Measurements from ENCODE around the gene CTRL. TPM values are rescaled to one million over a fixed set of nuclear protein-coding genes. Genes with fewer than 3 reads are reported as not detected.

The CTRL gene
- total RNA-seq, 2 experiments from 2014 or later, result 4.0 to 5.9 TPM

DNA sequence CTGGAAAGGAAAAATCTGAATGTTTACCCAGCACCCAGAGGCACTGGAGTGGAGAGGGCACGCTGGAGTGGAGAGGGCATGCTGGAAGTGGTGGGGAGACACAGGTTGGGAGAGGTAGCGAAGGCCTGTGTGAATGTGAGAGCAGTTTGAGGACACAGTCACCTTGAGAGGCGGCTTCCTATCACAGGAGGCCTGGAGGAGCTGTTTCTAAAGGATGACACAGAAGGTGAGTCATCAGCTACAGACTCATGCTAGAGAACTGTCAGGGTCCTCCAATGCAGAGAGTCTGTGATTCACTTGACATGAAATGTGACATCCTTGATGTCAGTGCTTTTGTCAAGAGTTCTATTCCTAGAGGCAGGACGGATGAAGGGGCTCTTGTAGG lies 13.8 kb downstream of the CTRL start:
- Histone ChIP-seq H3K4me3 (ENCODE audit: low read depth, low read length, poor library complexity, severe bottlenecking) (no peak overlapping the region), H3K4me2 (ENCODE audit: low read length) (no peak overlapping the region), H4K20me1 (ENCODE audit: insufficient read depth, low read length) (no peaks in the 10 kb centered on the region; the same call in 1 of the 2 replicates), H2AFZ (ENCODE audit: low read length) (no peak overlapping the region), H3K4me1 (ENCODE audit: insufficient read depth, low read length, poor library complexity, severe bottlenecking) (no peaks in the 10 kb centered on the region), H3K9me2 (ENCODE audit: insufficient read depth, low read length) (no peaks in the 10 kb centered on the region), H3K36me3 (ENCODE audit: insufficient read depth, low read length) (peaks cover 5% of the 10 kb centered on the region; the same call in 1 of the 2 replicates), H3K27ac (ENCODE audit: low read depth, low read length, poor library complexity, severe bottlenecking) (no peak overlapping the region), H3K79me2 (ENCODE audit: insufficient read depth, low read depth, low read length) (no peaks in the 10 kb centered on the region), H3K9me3 (ENCODE audit: low read length) (no peaks in the 10 kb centered on the region)
- DNase-seq (ENCODE audit: low spot score), result no peak
- no TSS peak for BruUV-seq (replicated peaks)
- ChIA-PET CTCF (ENCODE audit: unreplicated experiment) (no interaction called here), POLR2A (no interaction called here)
- intact Hi-C loops (cut with micrococcal nuclease; ENCODE audit: unreplicated experiment), result no loop called here
- TF ChIP-seq, protein P1, sequence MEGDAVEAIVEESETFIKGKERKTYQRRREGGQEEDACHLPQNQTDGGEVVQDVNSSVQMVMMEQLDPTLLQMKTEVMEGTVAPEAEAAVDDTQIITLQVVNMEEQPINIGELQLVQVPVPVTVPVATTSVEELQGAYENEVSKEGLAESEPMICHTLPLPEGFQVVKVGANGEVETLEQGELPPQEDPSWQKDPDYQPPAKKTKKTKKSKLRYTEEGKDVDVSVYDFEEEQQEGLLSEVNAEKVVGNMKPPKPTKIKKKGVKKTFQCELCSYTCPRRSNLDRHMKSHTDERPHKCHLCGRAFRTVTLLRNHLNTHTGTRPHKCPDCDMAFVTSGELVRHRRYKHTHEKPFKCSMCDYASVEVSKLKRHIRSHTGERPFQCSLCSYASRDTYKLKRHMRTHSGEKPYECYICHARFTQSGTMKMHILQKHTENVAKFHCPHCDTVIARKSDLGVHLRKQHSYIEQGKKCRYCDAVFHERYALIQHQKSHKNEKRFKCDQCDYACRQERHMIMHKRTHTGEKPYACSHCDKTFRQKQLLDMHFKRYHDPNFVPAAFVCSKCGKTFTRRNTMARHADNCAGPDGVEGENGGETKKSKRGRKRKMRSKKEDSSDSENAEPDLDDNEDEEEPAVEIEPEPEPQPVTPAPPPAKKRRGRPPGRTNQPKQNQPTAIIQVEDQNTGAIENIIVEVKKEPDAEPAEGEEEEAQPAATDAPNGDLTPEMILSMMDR (conservative IDR thresholded peaks at IDR 0.05; ENCODE audit: low read length), result no peak
- TF ChIP-seq EZH2phosphoT487 (IDR thresholded peaks at IDR 0.05; ENCODE audit: borderline replicate concordance, low read depth, low read length), result no peak

GRCh38 chr16:67917140-67917851 lies 14.4 kb downstream of the CTRL start:
- DNase-seq (ENCODE audit: low spot score), result no peak
- BruUV-seq (replicated peaks), result no TSS peak
- peaks cover 5% of the 10 kb centered on the region; the same call in 1 of the 2 replicates for H3K36me3 ChIP-seq (ENCODE audit: insufficient read depth, low read length)
- no peak for TF ChIP-seq EZH2phosphoT487 (IDR thresholded peaks at IDR 0.05; ENCODE audit: borderline replicate concordance, low read depth, low read length)
- TF ChIP-seq, protein P1 (conservative IDR thresholded peaks at IDR 0.05; ENCODE audit: low read length), result no peak
- ChIA-PET POLR2A (no interaction called here), CTCF (ENCODE audit: unreplicated experiment) (no interaction called here)
- H3K9me2 ChIP-seq (ENCODE audit: insufficient read depth, low read length), result no peaks in the 10 kb centered on the region
- no peak overlapping the region for H3K4me2 ChIP-seq (ENCODE audit: low read length)
- intact Hi-C loops (cut with micrococcal nuclease; ENCODE audit: unreplicated experiment), result no loop called here
- H4K20me1 ChIP-seq (ENCODE audit: insufficient read depth, low read length), result no peaks in the 10 kb centered on the region; the same call in 1 of the 2 replicates
- H3K4me1 ChIP-seq (ENCODE audit: insufficient read depth, low read length, poor library complexity, severe bottlenecking), result no peaks in the 10 kb centered on the region
- H3K79me2 ChIP-seq (ENCODE audit: insufficient read depth, low read depth, low read length), result no peaks in the 10 kb centered on the region
- no peak overlapping the region for H3K4me3 ChIP-seq (ENCODE audit: low read depth, low read length, poor library complexity, severe bottlenecking)
- H2AFZ ChIP-seq (ENCODE audit: low read length), result no peak overlapping the region
- no peaks in the 10 kb centered on the region for H3K9me3 ChIP-seq (ENCODE audit: low read length)
- H3K27ac ChIP-seq (ENCODE audit: low read depth, low read length, poor library complexity, severe bottlenecking), result no peak overlapping the region
